ENCODE results near the gene TAF8. TPM values are rescaled to one million over a fixed set of nuclear protein-coding genes. Genes with fewer than 3 reads are reported as not detected.
A peak's percentile ranks its signal among the peaks of the same experiment; 100 is the strongest.

The TAF8 gene
- total RNA-seq, 4 donors from 2014 or later: 16.3 to 49.2 (median 35.6) TPM

DNA sequence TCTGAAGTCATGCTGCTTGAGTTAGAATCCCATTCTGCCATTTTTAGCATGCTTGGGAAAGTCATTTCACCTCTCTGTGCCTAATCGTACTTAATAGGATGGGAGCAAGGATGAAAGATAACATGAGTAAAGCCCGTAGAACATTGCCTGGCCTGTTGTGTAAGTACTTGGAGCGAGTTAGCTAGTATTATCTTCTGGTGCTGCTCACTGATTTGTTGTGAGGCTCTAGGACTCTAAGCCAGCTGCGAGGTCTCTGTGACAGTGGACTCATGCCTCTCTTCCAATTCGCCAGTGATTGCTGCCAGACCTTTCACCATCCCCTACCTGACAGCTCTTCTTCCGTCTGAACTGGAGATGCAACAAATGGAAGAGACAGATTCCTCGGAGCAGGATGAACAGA lies 17.8 kb downstream of the TAF8 start:
- ATAC-seq (no peak), DNase-seq (no peak)
- H3K36me3 ChIP-seq: peaks cover 0 to 94% of the 10 kb centered on the region in 2 donors
- no peaks in the 10 kb centered on the region for H3K9me3 ChIP-seq
- intact Hi-C loops (cut with DNase I; ENCODE audit: low total_unique reads): no loop called here
- no peak for TF ChIP-seq POLR2A (IDR thresholded peaks at IDR 0.05)
- no peaks in the 10 kb centered on the region for H3K4me1 ChIP-seq
- H3K27ac ChIP-seq: no peak overlapping the region
- no peak overlapping the region for H3K4me3 ChIP-seq
- in situ Hi-C loops (cut with MboI; ENCODE audit: low sequenced_read_pairs in 4 of 4): no loop called here
- no peaks in the 10 kb centered on the region for H3K27me3 ChIP-seq

DNA sequence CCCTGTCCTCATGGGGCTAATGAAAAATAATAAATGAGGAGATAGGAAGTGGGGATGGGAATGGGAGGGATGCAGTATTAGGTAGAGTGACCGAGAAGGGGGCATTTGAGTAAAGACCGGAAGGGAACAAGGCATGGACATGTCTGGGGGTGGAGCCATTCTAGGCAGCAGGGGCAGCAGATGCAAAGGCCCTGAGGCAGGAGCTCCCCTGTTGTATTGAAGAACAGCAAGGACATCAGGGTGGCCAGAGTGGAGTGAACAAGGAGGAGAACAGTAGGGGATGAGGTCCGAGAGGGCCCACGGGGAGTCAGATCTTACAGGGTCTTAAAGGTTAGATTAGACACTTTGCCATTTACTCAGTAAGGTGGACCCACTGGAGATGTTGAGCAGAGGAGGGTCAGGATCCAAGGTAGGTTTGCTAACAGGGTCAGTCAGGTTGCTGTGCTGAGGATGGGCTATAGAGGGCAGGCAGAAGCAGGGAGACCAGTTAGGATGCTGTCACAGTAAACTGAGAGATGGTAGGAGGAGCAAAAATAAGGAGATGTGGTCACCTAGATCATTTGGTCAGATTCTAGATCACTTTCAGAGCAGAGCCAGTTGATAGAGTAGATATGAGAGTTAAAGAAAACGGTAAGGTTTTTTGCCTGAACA lies 18.7 kb downstream of the TAF8 start:
- TF ChIP-seq POLR2A (IDR thresholded peaks at IDR 0.05) (no peak), CTCF (IDR thresholded peaks at IDR 0.05 in 4 of 5, conservative IDR thresholded peaks at IDR 0.05 in 1 of 5) (no peak)
- Histone ChIP-seq H3K9me3 (no peaks in the 10 kb centered on the region), H3K27ac (no peak overlapping the region), H3K36me3 (peaks cover 0 to 89% of the 10 kb centered on the region in 2 donors), H3K27me3 (no peaks in the 10 kb centered on the region), H3K4me3 (no peak overlapping the region), H3K4me1 (no peaks in the 10 kb centered on the region)
- in situ Hi-C loops (cut with MboI; ENCODE audit: low sequenced_read_pairs in 4 of 4): no loop called here
- intact Hi-C loops (cut with DNase I; ENCODE audit: low total_unique reads): no loop called here
- DNase-seq (no peak), ATAC-seq (no peak)

- no peaks in the 10 kb centered on the region for H3K4me1 ChIP-seq
- in situ Hi-C loops (cut with MboI; ENCODE audit: low sequenced_read_pairs in 4 of 4) (loop anchor here in 2 of 4 donors (10.0 kb wide), 1 partner anchor 93 kb away; no protein-coding TSS in a partner anchor), intact Hi-C loops (cut with DNase I; ENCODE audit: low total_unique reads) (no loop called here)
- TF ChIP-seq CTCF (IDR thresholded peaks at IDR 0.05 in 4 of 5, conservative IDR thresholded peaks at IDR 0.05 in 1 of 5) (no peak), POLR2A (IDR thresholded peaks at IDR 0.05) (no peak)
- no peaks in the 10 kb centered on the region for H3K27me3 ChIP-seq
- no peak overlapping the region for H3K27ac ChIP-seq
- no peak for ATAC-seq
- H3K4me3 ChIP-seq: no peak overlapping the region
- peaks cover 0 to 67% of the 10 kb centered on the region in 2 donors for H3K36me3 ChIP-seq
- no peak for DNase-seq
- no peaks in the 10 kb centered on the region for H3K9me3 ChIP-seq
Measured at GRCh38 chr6:42071881-42072583, 21.7 kb downstream of the TAF8 start.

DNA sequence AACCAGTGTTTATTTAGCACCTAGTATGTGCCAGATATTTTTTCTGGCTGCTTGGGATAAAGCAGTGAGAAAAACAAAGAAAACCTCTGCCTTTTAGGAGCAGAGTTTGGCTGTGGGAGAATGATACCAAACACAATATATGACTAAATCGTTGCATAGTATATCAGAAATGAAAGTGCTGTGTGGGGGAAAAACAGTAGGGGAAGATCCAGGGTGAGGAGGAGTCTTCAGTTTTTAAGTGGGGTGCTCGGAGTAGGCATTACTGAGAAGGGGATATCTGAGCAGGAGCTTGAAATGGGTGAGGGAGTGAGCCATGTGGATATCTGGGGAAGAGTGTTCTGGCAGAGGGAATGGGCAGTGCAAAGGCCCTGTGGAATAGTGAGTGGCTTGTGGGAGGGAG lies 23.0 kb downstream of the TAF8 start:
- Histone ChIP-seq H3K4me3 (no peak overlapping the region), H3K27me3 (no peaks in the 10 kb centered on the region), H3K4me1 (no peaks in the 10 kb centered on the region), H3K27ac (no peak overlapping the region), H3K9me3 (no peaks in the 10 kb centered on the region), H3K36me3 (peaks cover 0 to 67% of the 10 kb centered on the region in 2 donors)
- in situ Hi-C loops (cut with MboI; ENCODE audit: low sequenced_read_pairs in 4 of 4) (loop anchor here in 2 of 4 donors (10.0 kb wide), 1 partner anchor 92 kb away; no protein-coding TSS in a partner anchor), intact Hi-C loops (cut with DNase I; ENCODE audit: low total_unique reads) (no loop called here)
- DNase-seq (no peak), ATAC-seq (no peak)
- TF ChIP-seq POLR2A (IDR thresholded peaks at IDR 0.05): no peak
- no peak for TF ChIP-seq CTCF (IDR thresholded peaks at IDR 0.05 in 4 of 5, conservative IDR thresholded peaks at IDR 0.05 in 1 of 5)

- Histone ChIP-seq H3K27ac (peak overlapping the region in 2 of 4 donors; percentile 6 to 25), H3K36me3 (peaks cover 0 to 62% of the 10 kb centered on the region in 2 donors)
- peak; percentile 45 to 68 for DNase-seq
Measured at GRCh38 chr6:42075159-42075838, 25.0 kb downstream of the TAF8 start.

More at GRCh38 chr6:42075159-42075838, 25.0 kb downstream of the TAF8 start:
- H3K9me3 ChIP-seq: no peaks in the 10 kb centered on the region
- no peaks in the 10 kb centered on the region for H3K4me1 ChIP-seq
- H3K4me3 ChIP-seq: no peak overlapping the region
- in situ Hi-C loops (cut with MboI; ENCODE audit: low sequenced_read_pairs in 4 of 4) (loop anchor here (5.0 to 25.0 kb wide), 3 partner anchors 90 to 462 kb away; no protein-coding TSS in a partner anchor), intact Hi-C loops (cut with DNase I; ENCODE audit: low total_unique reads) (loop anchor here (1.0 to 5.0 kb wide), 2 partner anchors 91 to 137 kb away; no protein-coding TSS in a partner anchor)
- TF ChIP-seq CTCF (IDR thresholded peaks at IDR 0.05 in 4 of 5, conservative IDR thresholded peaks at IDR 0.05 in 1 of 5) (peak; percentile 57 to 74 (median 67)), POLR2A (IDR thresholded peaks at IDR 0.05) (no peak)
- ATAC-seq: peak; percentile 60 to 77
- H3K27me3 ChIP-seq: no peaks in the 10 kb centered on the region
